T-helper 1 cell treated with Interleukin-12 subunit alpha and Interleukin-12 subunit beta and Interleukin-4 antibody, amounts not matched to agents 30 μg/mL and 1 μg/mL, for 36 hours (primary cell): ENCODE data around the gene TMPRSS2.
"Not testable (repeated sequence)": the region's sequence is repeated elsewhere in the genome, so short reads cannot be mapped to it uniquely, and the experiment has no call there.

ENCODE experiments used
- H3K27ac Mint-ChIP-seq: one replicate; pipeline ENCODE4 v1.8.0; 2021; ENCODE audit warnings: mild to moderate bottlenecking, mixed read lengths
- H3K27me3 Mint-ChIP-seq: one replicate; pipeline ENCODE4 v1.8.0; 2021; ENCODE audit warnings: low read depth, mixed read lengths
- H3K36me3 Mint-ChIP-seq: one replicate; pipeline ENCODE4 v1.8.0; 2021; ENCODE audit warnings: low read depth, mixed read lengths
- H3K4me1 Mint-ChIP-seq: one replicate; pipeline ENCODE4 v1.8.0; 2021; ENCODE audit warnings: low read depth, mixed read lengths
- H3K4me3 Mint-ChIP-seq: one replicate; pipeline ENCODE4 v1.8.0; 2021; ENCODE audit warnings: mild to moderate bottlenecking, moderate library complexity, mixed read lengths
- H3K9me3 Mint-ChIP-seq: one replicate; pipeline ENCODE4 v1.8.0; 2021; ENCODE audit warnings: mixed read lengths

TMPRSS2 gene

DNA sequence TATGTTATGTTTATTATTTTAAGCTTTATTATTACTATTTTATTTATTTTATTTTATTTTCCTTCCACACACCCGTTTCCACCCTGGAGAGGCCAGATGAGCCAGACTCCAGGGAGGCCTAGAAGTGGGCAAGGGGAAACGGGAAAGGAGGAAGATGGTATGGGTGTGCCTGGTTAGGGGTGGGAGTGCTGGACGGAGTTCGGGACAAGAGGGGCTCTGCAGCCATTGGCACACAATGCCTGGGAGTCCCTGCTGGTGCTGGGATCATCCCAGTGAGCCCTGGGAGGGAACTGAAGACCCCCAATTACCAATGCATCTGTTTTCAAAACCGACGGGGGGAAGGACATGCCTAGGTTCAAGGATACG lies 82.4 kb downstream of the TMPRSS2 start:
- peaks cover 42% of the 10 kb centered on the region for H3K36me3 Mint-ChIP-seq
- peak overlapping the region; percentile 96 for H3K4me3 Mint-ChIP-seq
- H3K4me1 Mint-ChIP-seq = peaks cover 63% of the 10 kb centered on the region
- no peaks in the 10 kb centered on the region for H3K9me3 Mint-ChIP-seq
- H3K27me3 Mint-ChIP-seq = no peaks in the 10 kb centered on the region
- peak overlapping the region; percentile 98 for H3K27ac Mint-ChIP-seq

DNA sequence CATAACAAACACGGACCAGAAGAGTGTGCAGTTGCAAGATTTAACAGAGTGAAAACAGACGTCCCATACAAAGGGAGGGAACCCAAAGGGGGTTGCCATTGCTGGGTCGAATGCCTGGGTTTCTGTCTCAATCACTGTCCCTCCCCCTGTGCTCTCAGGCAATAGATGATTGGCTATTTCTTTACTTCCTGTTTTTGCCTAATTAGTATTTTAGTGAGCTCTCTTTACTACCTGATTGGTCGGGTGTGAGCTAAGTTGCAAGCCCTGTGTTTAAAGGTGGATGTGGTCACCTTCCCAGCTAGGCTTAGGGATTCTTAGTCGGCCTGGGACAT lies 84.7 kb downstream of the TMPRSS2 start:
- Mint-ChIP-seq H3K27ac (peak overlapping the region; percentile 98), H3K4me1 (peaks cover 58% of the 10 kb centered on the region), H3K4me3 (peak overlapping the region; percentile 14), H3K36me3 (peaks cover 23% of the 10 kb centered on the region)
- not testable (repeated sequence) for H3K27me3 Mint-ChIP-seq, H3K9me3 Mint-ChIP-seq

DNA sequence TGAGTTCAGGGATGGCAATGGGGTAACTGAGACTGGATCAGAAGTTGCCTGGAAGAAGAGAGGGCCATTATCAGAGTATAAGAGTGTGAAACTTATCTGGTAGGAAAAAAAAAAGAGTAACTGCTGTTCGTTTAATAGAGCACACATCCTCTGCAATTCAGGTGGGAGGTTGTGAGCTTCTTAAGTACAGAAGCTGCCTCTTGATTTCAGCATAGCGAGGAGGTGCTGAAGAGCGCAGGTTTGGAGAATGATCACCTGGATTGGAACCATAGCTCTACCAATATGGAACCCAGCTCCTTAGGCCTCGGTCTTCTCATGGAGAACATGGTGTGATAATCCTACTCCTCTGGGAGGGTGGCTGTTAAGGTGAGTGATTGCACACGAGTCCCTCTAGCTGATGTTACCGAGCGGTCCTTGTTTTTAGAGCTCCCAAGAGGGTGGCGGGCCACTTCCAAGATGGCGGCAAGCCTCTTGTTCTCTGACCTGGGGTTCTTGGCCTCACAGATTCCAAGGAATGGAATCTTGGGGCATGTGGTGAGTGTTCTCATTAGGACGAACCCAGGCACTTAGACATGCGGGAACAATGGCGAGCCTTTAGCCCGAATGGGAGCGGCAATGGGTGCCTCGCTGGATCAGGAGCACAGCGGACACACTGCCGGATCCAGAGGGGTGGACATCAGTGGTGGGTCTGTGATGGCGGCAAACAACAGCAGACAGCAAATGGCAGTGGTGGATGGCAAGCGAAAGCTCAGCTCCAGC lies 85.2 kb downstream of the TMPRSS2 start:
- Mint-ChIP-seq H3K4me1 (peaks cover 53% of the 10 kb centered on the region), H3K27ac (peak overlapping the region; percentile 98), H3K27me3 (no peaks in the 10 kb centered on the region), H3K36me3 (peaks cover 20% of the 10 kb centered on the region), H3K9me3 (peaks cover 4% of the 10 kb centered on the region), H3K4me3 (no peak overlapping the region)

DNA sequence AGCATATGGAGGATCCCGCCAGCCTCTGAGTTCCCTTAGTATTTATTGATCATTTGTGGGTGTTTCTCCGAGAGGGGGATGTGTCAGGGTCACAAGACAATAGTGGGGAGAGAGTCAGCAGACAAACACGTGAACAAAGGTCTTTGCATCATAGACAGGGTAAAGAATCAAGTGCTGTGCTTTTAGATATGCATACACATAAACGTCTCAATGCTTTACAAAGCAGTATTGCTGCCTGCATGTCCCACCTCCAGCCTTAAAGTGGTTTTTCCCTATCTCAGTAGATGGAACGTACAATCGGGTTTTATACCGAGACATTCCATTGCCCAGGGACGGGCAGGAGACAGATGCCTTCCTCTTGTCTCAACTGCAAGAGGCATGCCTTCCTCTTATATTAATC lies 87.0 kb downstream of the TMPRSS2 start:
- H3K27ac Mint-ChIP-seq = peak overlapping the region; percentile 90
- H3K4me3 Mint-ChIP-seq = peak overlapping the region; percentile 81
- peaks cover 11% of the 10 kb centered on the region for H3K9me3 Mint-ChIP-seq
- not testable (repeated sequence) for H3K27me3 Mint-ChIP-seq, H3K36me3 Mint-ChIP-seq
- peaks cover 47% of the 10 kb centered on the region for H3K4me1 Mint-ChIP-seq

DNA sequence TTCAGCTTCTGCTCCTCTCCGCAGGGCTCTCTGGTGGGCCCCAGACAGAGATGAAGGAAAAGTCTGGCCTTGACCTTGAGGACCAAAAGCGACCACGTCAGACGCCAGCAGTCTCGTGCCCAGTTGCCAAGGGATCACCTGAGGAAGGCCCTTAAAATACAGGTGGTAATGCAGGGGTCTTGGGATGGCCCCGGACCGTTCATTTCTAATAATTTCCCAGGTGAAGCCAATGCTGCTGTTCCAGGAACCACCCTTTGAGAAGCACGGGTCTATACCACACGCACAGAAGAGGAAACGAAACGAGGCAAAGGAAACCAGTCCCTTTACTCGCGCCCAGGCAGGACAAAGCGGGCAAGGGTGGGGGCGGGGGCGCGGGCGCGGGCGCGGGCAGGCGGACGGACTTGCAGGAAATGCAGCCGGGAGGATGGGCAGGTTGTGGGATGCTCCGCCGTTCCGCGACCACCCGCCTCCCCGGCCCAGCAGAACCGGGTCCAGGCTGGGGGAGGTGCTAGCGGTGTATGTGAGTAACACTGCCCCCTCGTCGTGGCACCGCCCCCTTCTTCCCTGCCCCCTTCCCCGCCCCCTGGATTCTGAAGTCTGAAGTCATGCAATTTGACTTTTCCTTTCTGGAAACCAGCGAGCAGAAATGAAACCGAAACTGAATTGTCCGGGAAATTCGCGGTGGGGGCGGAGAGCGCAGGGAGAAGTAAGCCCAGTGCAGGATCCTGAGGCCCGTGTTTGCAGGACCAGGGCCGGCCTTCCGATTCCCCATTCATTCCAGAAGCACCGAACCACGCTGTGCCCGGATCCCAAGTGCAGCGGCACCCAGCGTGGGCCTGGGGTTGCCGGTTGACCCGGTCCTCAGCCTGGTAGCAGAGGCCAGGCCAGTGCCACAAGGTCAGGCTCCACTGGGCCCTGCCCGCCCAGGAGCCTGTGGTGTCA lies 87.8 kb downstream of the TMPRSS2 start:
- H3K27ac Mint-ChIP-seq = peak overlapping the region; percentile 91
- peaks cover 6% of the 10 kb centered on the region for H3K36me3 Mint-ChIP-seq
- peak overlapping the region; percentile 81 for H3K4me3 Mint-ChIP-seq
- H3K27me3 Mint-ChIP-seq = peaks cover 11% of the 10 kb centered on the region
- H3K4me1 Mint-ChIP-seq = peaks cover 40% of the 10 kb centered on the region
- H3K9me3 Mint-ChIP-seq = peaks cover 14% of the 10 kb centered on the region

DNA sequence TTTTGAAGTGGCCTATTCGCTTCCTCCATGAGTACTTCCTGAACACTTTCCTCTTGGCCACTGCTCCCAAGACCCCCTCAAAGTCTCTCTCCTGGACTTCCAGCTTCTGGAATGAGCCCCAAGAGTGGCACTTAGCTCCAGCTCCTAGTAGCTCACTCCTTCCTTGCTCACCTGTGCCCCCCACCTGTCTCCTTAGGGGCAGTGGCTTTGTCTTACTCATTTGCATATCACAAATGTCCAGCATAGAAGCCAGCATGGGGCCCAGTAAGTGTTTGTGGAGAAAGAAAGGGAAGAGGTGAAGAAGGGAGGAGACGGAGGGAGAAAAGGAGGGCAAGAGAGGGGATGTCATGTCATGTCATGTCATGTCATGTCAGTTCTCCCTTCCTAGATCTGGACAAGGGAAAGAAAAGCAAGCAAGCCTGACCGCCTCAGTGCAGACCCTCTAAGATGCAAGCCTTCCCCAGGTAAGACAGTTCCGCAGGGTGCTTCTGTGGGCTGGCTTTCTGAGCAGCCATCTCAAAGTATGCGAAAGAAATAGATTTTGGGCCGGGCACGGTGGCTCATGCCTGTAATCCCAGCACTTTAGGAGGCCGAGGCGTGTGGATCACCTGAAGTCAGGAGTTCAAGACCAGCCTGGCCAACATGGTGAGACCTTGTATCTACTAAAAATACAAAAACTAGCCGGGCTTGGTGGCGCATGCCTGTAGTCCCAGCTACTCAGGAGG lies 88.8 kb downstream of the TMPRSS2 start:
- peaks cover 22% of the 10 kb centered on the region for H3K27me3 Mint-ChIP-seq
- peaks cover 7% of the 10 kb centered on the region for H3K36me3 Mint-ChIP-seq
- peak overlapping the region; percentile 38 for H3K27ac Mint-ChIP-seq
- peak overlapping the region; percentile 42 for H3K4me3 Mint-ChIP-seq
- peaks cover 22% of the 10 kb centered on the region for H3K9me3 Mint-ChIP-seq
- peaks cover 34% of the 10 kb centered on the region for H3K4me1 Mint-ChIP-seq

DNA sequence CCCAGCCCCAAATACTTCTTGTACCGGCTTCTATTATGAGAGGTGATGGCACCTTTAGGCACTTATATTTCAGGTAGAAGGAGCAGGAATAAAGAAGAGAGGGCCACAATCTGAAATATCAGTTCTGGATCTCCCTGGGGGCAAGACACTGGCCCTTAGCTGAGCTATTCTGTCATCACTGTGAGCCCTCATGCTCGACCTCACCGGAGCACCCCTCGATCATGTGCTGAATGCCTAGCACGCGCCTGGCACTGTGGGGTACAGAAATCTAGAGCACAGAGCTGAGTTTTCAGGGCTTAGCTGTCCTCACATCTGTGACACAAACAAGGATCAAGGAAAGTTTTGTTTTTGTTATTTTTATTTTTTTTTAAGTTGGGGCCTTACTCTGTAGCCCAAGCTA lies 89.6 kb downstream of the TMPRSS2 start:
- peak overlapping the region; percentile 29 for H3K27ac Mint-ChIP-seq
- no peak overlapping the region for H3K4me3 Mint-ChIP-seq
- peaks cover 29% of the 10 kb centered on the region for H3K27me3 Mint-ChIP-seq
- H3K4me1 Mint-ChIP-seq = peaks cover 27% of the 10 kb centered on the region
- H3K9me3 Mint-ChIP-seq = peaks cover 26% of the 10 kb centered on the region
- H3K36me3 Mint-ChIP-seq = peaks cover 8% of the 10 kb centered on the region

DNA sequence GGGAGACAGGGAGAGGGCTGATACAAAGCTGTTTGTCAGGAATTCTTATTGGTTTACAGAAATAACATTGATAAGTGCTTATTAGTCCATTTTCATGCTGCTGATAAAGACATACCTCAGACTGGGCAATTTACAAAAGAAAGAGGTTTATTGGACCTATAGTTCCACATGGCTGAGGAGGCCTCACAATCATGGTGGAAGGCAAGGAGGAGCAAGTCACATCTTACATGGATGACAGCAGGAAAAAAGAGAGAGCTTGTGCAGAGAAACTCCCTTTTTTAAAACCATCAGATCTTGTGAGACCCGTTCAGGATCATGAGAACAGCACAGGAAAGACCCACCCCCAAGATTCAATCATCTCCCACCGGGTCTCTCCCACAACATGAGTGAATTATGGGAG lies 90.5 kb downstream of the TMPRSS2 start:
- not testable (repeated sequence) for H3K27ac Mint-ChIP-seq, H3K4me3 Mint-ChIP-seq, H3K36me3 Mint-ChIP-seq
- peaks cover 26% of the 10 kb centered on the region for H3K9me3 Mint-ChIP-seq
- peaks cover 23% of the 10 kb centered on the region for H3K4me1 Mint-ChIP-seq
- peaks cover 37% of the 10 kb centered on the region for H3K27me3 Mint-ChIP-seq
